ENCODE measurements around the gene SLC25A3. TPM values are rescaled to one million over a fixed set of nuclear protein-coding genes. Genes with fewer than 3 reads are reported as not detected.

SLC25A3 gene
- total and polyA plus RNA-seq, 9 of the 15 experiments (the other 6 are each of a cell fraction or from before 2014, with no cell fraction given) = 264 to 766 (median 495) TPM

GRCh38 chr12:98592825-98593322 is 612 bp upstream of the SLC25A3 start (continued):
- TF ChIP-seq TFE3 (CRISPR knock-in tag; IDR thresholded peaks at IDR 0.05) = no peak
- TF ChIP-seq SOX6 (IDR thresholded peaks at IDR 0.05) = 0 out of 2 replicates have a peak, but pooled peaks have one; percentile 7
- TF ChIP-seq NR2C2 (CRISPR knock-in tag; IDR thresholded peaks at IDR 0.05) = no peak
- TF ChIP-seq NR2C2 (tag; IDR thresholded peaks at IDR 0.05) = peak; percentile 6; the same call in 1 of the 2 replicates
- no peak for TF ChIP-seq PRDM10 (IDR thresholded peaks at IDR 0.05; ENCODE audit: partially characterized antibody)
- peak; percentile 20 for TF ChIP-seq NCOA4 (IDR thresholded peaks at IDR 0.05; ENCODE audit: partially characterized antibody)
- no peak for TF ChIP-seq RUNX1 (IDR thresholded peaks at IDR 0.05; ENCODE audit: low read depth)
- TF ChIP-seq, protein P1, sequence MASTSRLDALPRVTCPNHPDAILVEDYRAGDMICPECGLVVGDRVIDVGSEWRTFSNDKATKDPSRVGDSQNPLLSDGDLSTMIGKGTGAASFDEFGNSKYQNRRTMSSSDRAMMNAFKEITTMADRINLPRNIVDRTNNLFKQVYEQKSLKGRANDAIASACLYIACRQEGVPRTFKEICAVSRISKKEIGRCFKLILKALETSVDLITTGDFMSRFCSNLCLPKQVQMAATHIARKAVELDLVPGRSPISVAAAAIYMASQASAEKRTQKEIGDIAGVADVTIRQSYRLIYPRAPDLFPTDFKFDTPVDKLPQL (IDR thresholded peaks at IDR 0.05; ENCODE audit: extremely low read depth, insufficient read length) = no peak
- peak; percentile 33; the same call in 1 of the 2 replicates for TF ChIP-seq TEAD4 (IDR thresholded peaks at IDR 0.05; ENCODE audit: low read length)
- TF ChIP-seq TEAD4 (CRISPR knock-in tag; IDR thresholded peaks at IDR 0.05; ENCODE audit: borderline replicate concordance) = no peak
- TF ChIP-seq, protein P2, sequence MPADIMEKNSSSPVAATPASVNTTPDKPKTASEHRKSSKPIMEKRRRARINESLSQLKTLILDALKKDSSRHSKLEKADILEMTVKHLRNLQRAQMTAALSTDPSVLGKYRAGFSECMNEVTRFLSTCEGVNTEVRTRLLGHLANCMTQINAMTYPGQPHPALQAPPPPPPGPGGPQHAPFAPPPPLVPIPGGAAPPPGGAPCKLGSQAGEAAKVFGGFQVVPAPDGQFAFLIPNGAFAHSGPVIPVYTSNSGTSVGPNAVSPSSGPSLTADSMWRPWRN (IDR thresholded peaks at IDR 0.05; ENCODE audit: low read depth) = peak; percentile 12; the same call in 1 of the 2 replicates
- no peak for TF ChIP-seq HDAC6 (IDR thresholded peaks at IDR 0.05; ENCODE audit: low read depth, low read length)
- no peak for TF ChIP-seq TAL1 (IDR thresholded peaks at IDR 0.05)
- no peak for TF ChIP-seq KDM5B (IDR thresholded peaks at IDR 0.05; ENCODE audit: insufficient replicate concordance, low read depth, low read length)
- no peak for TF ChIP-seq ETV5 (CRISPR knock-in tag; IDR thresholded peaks at IDR 0.05; ENCODE audit: low read depth)
- TF ChIP-seq ZEB2 (IDR thresholded peaks at IDR 0.05) = no peak
- no peak for TF ChIP-seq ZNF717 (CRISPR knock-in tag; IDR thresholded peaks at IDR 0.05)
- no peak for TF ChIP-seq SMARCB1 (IDR thresholded peaks at IDR 0.05; ENCODE audit: insufficient read length, low read depth)
- TF ChIP-seq CBX1 (IDR thresholded peaks at IDR 0.05; ENCODE audit: low read depth) = no peak
- TF ChIP-seq NR4A1 (CRISPR knock-in tag; IDR thresholded peaks at IDR 0.05) = no peak
- TF ChIP-seq NR4A1 (tag; IDR thresholded peaks at IDR 0.05) = 0 out of 2 replicates have a peak, but pooled peaks have one; percentile 38
- no peak for TF ChIP-seq NFIC (IDR thresholded peaks at IDR 0.05)
- no peak for TF ChIP-seq MAFK (IDR thresholded peaks at IDR 0.05; ENCODE audit: low read length)
- TF ChIP-seq GATA2 (CRISPR knock-in tag; IDR thresholded peaks at IDR 0.05) = peak; percentile 53; the same call in 1 of the 2 replicates
- TF ChIP-seq, protein P3, sequence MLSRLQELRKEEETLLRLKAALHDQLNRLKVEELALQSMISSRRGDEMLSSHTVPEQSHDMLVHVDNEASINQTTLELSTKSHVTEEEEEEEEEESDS (CRISPR knock-in tag; IDR thresholded peaks at IDR 0.05) = no peak

All from K562 (cell line).